ENCODE data around the gene PPM1H.

GRCh38 chr12:62922539-62922938, 12.4 kb downstream of the PPM1H start:
- no peak for TF ChIP-seq CTCF (IDR thresholded peaks at IDR 0.05)
- TF ChIP-seq POLR2A (IDR thresholded peaks at IDR 0.05), result no peak

Data from lower leg skin (tissue), 3 donors.